ENCODE results near the gene HBS1L. TPM values are rescaled to one million over a fixed set of nuclear protein-coding genes. Genes with fewer than 3 reads are reported as not detected.

Gene HBS1L
- total and polyA plus RNA-seq, 9 of the 15 experiments (the other 6 are each of a cell fraction or from before 2014, with no cell fraction given), result 101 to 199 (median 145) TPM

DNA sequence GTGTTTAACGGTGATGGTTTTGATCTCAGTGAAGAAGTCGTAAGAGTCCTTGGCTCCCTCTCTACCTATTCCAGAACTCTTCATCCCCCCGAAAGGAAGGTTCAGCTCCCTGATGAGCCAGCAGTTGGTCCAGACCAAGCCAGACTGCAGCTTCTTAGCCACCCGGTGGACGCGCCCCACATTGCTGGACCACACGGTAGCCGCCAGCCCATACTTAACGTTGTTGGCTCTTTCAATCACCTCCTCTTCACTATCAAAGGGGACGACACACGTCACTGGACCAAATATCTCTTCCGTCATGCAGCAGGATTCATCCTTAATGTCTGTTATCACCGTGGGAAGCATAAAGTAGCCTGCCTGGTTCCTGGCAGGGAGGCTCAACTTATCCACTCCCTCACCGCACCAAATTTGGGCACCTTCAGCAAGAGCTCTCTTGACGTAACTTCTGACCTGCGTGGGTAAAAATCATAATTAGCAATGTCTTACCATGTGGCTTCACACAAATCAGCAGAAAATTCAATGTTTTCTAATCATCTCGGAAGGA, 136.1 kb downstream of the HBS1L start:
- intact Hi-C loops (cut with micrococcal nuclease) (no loop called here), in situ Hi-C loops (cut with MboI) (no loop called here)
- DNase-seq (ENCODE audit: extremely low read depth in 1 of 4, low spot score in 3 of 4) (no peak), ATAC-seq (peak; percentile 51; the same call in 1 of the 3 replicates), FAIRE-seq (no peak)
- H3K27ac ChIP-seq (ENCODE audit: extremely low read depth, low read depth, low read length), result no peak overlapping the region
- H3K9me1 ChIP-seq (ENCODE audit: control insufficient read depth, insufficient read depth, low read length), result no peaks in the 10 kb centered on the region
- H3K9ac ChIP-seq (ENCODE audit: insufficient read depth in 1 of 2, low read depth in 2 of 2, low read length in 2 of 2), result no peak overlapping the region
- TF ChIP-seq, protein P1, sequence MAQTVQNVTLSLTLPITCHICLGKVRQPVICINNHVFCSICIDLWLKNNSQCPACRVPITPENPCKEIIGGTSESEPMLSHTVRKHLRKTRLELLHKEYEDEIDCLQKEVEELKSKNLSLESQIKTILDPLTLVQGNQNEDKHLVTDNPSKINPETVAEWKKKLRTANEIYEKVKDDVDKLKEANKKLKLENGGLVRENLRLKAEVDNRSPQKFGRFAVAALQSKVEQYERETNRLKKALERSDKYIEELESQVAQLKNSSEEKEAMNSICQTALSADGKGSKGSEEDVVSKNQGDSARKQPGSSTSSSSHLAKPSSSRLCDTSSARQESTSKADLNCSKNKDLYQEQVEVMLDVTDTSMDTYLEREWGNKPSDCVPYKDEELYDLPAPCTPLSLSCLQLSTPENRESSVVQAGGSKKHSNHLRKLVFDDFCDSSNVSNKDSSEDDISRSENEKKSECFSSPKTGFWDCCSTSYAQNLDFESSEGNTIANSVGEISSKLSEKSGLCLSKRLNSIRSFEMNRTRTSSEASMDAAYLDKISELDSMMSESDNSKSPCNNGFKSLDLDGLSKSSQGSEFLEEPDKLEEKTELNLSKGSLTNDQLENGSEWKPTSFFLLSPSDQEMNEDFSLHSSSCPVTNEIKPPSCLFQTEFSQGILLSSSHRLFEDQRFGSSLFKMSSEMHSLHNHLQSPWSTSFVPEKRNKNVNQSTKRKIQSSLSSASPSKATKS (CRISPR knock-in tag; IDR thresholded peaks at IDR 0.05), result no peak
- TF ChIP-seq ZSCAN29 (IDR thresholded peaks at IDR 0.05) (no peak), NR4A1 (CRISPR knock-in tag; IDR thresholded peaks at IDR 0.05) (no peak), NR4A1 (tag; IDR thresholded peaks at IDR 0.05) (no peak), ZC3H11A (IDR thresholded peaks at IDR 0.05; ENCODE audit: low read depth, low read length) (no peak), PCBP2 (IDR thresholded peaks at IDR 0.05; ENCODE audit: low read depth, low read length, poor library complexity, severe bottlenecking) (no peak), ZNF586 (CRISPR knock-in tag; conservative IDR thresholded peaks at IDR 0.05) (no peak), TEAD4 (IDR thresholded peaks at IDR 0.05; ENCODE audit: low read length) (no peak), TEAD4 (CRISPR knock-in tag; IDR thresholded peaks at IDR 0.05; ENCODE audit: borderline replicate concordance) (no peak), CXXC5 (CRISPR knock-in tag; IDR thresholded peaks at IDR 0.05) (no peak)
- TF ChIP-seq, protein P2, sequence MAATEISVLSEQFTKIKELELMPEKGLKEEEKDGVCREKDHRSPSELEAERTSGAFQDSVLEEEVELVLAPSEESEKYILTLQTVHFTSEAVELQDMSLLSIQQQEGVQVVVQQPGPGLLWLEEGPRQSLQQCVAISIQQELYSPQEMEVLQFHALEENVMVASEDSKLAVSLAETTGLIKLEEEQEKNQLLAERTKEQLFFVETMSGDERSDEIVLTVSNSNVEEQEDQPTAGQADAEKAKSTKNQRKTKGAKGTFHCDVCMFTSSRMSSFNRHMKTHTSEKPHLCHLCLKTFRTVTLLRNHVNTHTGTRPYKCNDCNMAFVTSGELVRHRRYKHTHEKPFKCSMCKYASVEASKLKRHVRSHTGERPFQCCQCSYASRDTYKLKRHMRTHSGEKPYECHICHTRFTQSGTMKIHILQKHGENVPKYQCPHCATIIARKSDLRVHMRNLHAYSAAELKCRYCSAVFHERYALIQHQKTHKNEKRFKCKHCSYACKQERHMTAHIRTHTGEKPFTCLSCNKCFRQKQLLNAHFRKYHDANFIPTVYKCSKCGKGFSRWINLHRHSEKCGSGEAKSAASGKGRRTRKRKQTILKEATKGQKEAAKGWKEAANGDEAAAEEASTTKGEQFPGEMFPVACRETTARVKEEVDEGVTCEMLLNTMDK (IDR thresholded peaks at IDR 0.05; ENCODE audit: borderline replicate concordance, insufficient read depth, low read depth, low read length, poor library complexity, severe bottlenecking), result no peak
- TF ChIP-seq, protein P3, sequence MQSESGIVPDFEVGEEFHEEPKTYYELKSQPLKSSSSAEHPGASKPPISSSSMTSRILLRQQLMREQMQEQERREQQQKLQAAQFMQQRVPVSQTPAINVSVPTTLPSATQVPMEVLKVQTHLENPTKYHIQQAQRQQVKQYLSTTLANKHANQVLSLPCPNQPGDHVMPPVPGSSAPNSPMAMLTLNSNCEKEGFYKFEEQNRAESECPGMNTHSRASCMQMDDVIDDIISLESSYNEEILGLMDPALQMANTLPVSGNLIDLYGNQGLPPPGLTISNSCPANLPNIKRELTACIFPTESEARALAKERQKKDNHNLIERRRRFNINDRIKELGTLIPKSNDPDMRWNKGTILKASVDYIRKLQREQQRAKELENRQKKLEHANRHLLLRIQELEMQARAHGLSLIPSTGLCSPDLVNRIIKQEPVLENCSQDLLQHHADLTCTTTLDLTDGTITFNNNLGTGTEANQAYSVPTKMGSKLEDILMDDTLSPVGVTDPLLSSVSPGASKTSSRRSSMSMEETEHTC (IDR thresholded peaks at IDR 0.05), result no peak
- no peaks in the 10 kb centered on the region for H3K9me3 ChIP-seq (replicated peaks; ENCODE audit: control insufficient read depth, insufficient read depth, low read depth, low read length)
- no peaks in the 10 kb centered on the region for H3K4me1 ChIP-seq (replicated peaks in 1 of 2; ENCODE audit: control insufficient read depth in 2 of 2, insufficient read depth in 2 of 2, low read length in 2 of 2)
- CTCF ChIA-PET (ENCODE audit: low intra/inter-chr PET ratio), result no interaction called here
- peaks cover 30 to 48% of the 10 kb centered on the region in 2 experiments for H3K27me3 ChIP-seq (ENCODE audit: control insufficient read depth in 2 of 2, insufficient read depth in 2 of 2, low read length in 2 of 2)
- WGBS (ENCODE audit: insufficient coverage, low coverage, missing lambda C conversion rate), result 7% methylated on average over 17 of the region's 17 CpGs
- BruUV-seq (replicated peaks), result no TSS peak
- no peaks in the 10 kb centered on the region for H4K20me1 ChIP-seq (replicated peaks; ENCODE audit: control insufficient read depth, insufficient read depth, low read length)
- POLR2A ChIA-PET, result interaction anchor here (0.6 kb wide), 1 partner anchor 11 kb away, joined by 4 read pairs; no protein-coding TSS in a partner anchor
- no peak overlapping the region for H2AFZ ChIP-seq (ENCODE audit: low read depth, low read length)
- no peak overlapping the region for H3K4me3 ChIP-seq
- no peaks in the 10 kb centered on the region for H3K36me3 ChIP-seq (ENCODE audit: control insufficient read depth, insufficient read depth, low read length)
- no peaks in the 10 kb centered on the region for H3K79me2 ChIP-seq (ENCODE audit: control insufficient read depth, insufficient read depth, low read length)
- no peak overlapping the region for H3K4me2 ChIP-seq (ENCODE audit: insufficient read depth, low read length)
